SK-N-SH treated with all-trans-retinoic acid at 6 μM for 48 hours (cell line): Measurements from ENCODE around the gene CNST.
A peak's percentile ranks its signal among the peaks of the same experiment; 100 is the strongest.

Experiments used
- ATAC-seq: fragments of 200-7000 bp; cut with Tn5 transposase; 3 replicates; pipeline ENCODE4 v1.9.1; 2020; ENCODE audit warnings: mild to moderate bottlenecking, moderate library complexity
- ARNTL ChIP-seq: fragments of 450-650 bp; formaldehyde crosslinking; IDR thresholded peaks from 2 replicates; pipeline ENCODE4 v1.5.0; 2020; ENCODE audit warnings: low read depth, mild to moderate bottlenecking, moderate library complexity, borderline replicate concordance
- BACH2 ChIP-seq: fragments of 250-450 bp; sonication (Bioruptor Pico); IDR thresholded peaks from 2 replicates; pipeline ENCODE4 v1.9.0; 2021; ENCODE audit warnings: mild to moderate bottlenecking, borderline replicate concordance
- CSDC2 ChIP-seq: fragments of 250-450 bp; sonication (Bioruptor Pico); IDR thresholded peaks from 2 replicates; pipeline ENCODE4 v1.5.0; 2020; ENCODE audit warnings: mild to moderate bottlenecking, moderate library complexity
- CSRNP3 ChIP-seq: fragments of 250-450 bp; sonication (Bioruptor Pico); IDR thresholded peaks from 2 replicates; pipeline ENCODE4 v1.5.1; 2021; ENCODE audit warnings: mild to moderate bottlenecking, moderate library complexity
- ISL1 ChIP-seq: fragments of 250-450 bp; sonication (Bioruptor Pico); IDR thresholded peaks from 2 replicates; pipeline ENCODE4 v2.1.2; 2022; ENCODE audit warnings: mild to moderate bottlenecking, moderate library complexity
- OSR1 ChIP-seq: fragments of 250-450 bp; sonication (Bioruptor Pico); IDR thresholded peaks from 2 replicates; pipeline ENCODE4 v1.8.0; 2022; ENCODE audit warnings: moderate library complexity, mild to moderate bottlenecking, inconsistent platforms
- PATZ1 ChIP-seq: fragments of 250-450 bp; sonication (Bioruptor Pico); IDR thresholded peaks from 2 replicates; pipeline ENCODE4 v1.8.0; 2020; ENCODE audit warnings: mild to moderate bottlenecking, moderate library complexity, borderline replicate concordance
- PPARA ChIP-seq: fragments of 250-450 bp; sonication (Bioruptor Pico); IDR thresholded peaks from 2 replicates; pipeline ENCODE4 v1.5.0; 2020; ENCODE audit warnings: mild to moderate bottlenecking, borderline replicate concordance
- RARB ChIP-seq: fragments of 250-450 bp; sonication (Bioruptor Pico); IDR thresholded peaks from 2 replicates; pipeline ENCODE4 v1.8.0; 2021; ENCODE audit warnings: mild to moderate bottlenecking, moderate library complexity
- SNAI2 ChIP-seq: fragments of 250-450 bp; sonication (Bioruptor Pico); IDR thresholded peaks from 2 replicates; pipeline ENCODE4 v1.5.0; 2020; ENCODE audit warnings: mild to moderate bottlenecking, moderate library complexity
- TCF4 ChIP-seq: fragments of 250-450 bp; sonication (Bioruptor Pico); IDR thresholded peaks from 2 replicates; pipeline ENCODE4 v1.8.0; 2021; ENCODE audit warnings: mild to moderate bottlenecking, moderate library complexity, borderline replicate concordance
- TOX ChIP-seq: fragments of 250-450 bp; sonication (Bioruptor Pico); IDR thresholded peaks from 2 replicates; pipeline ENCODE4 v1.8.0; 2021; ENCODE audit warnings: mild to moderate bottlenecking, moderate library complexity, borderline replicate concordance
- TSHZ2 ChIP-seq: fragments of 250-450 bp; sonication (Bioruptor Pico); IDR thresholded peaks from 2 replicates; pipeline ENCODE4 v1.5.0; 2020; ENCODE audit warnings: mild to moderate bottlenecking, moderate library complexity
- ZC3H10 ChIP-seq: fragments of 250-450 bp; sonication (Bioruptor Pico); IDR thresholded peaks from 2 replicates; pipeline ENCODE4 v1.5.1; 2021; ENCODE audit warnings: mild to moderate bottlenecking, moderate library complexity
- ZFP3 ChIP-seq: fragments of 250-450 bp; sonication (Bioruptor Pico); IDR thresholded peaks from 2 replicates; pipeline ENCODE4 v1.5.0; 2020; ENCODE audit warnings: mild to moderate bottlenecking, moderate library complexity
- ZNF565 ChIP-seq: fragments of 450-650 bp; formaldehyde crosslinking; conservative IDR thresholded peaks from 2 replicates; pipeline ENCODE4 v1.5.0; 2020; ENCODE audit warnings: low read depth, mild to moderate bottlenecking, moderate library complexity
- ZNF70 ChIP-seq: fragments of 450-650 bp; formaldehyde crosslinking; IDR thresholded peaks from 2 replicates; pipeline ENCODE4 v1.5.0; 2020; ENCODE audit warnings: mild to moderate bottlenecking, moderate library complexity
- ZNF8 ChIP-seq: fragments of 450-650 bp; formaldehyde crosslinking; IDR thresholded peaks from 2 replicates; pipeline ENCODE4 v1.5.0; 2020; ENCODE audit warnings: mild to moderate bottlenecking, moderate library complexity
- TF ChIP-seq, protein P1 (sequence below): fragments of 250-450 bp; sonication (Bioruptor Pico); IDR thresholded peaks from 2 replicates; pipeline ENCODE4 v1.5.1; 2020; ENCODE audit warnings: low read depth, mild to moderate bottlenecking, moderate library complexity
- TF ChIP-seq, protein P2 (sequence below): fragments of 250-450 bp; sonication (Bioruptor Pico); IDR thresholded peaks from 2 replicates; pipeline ENCODE4 v1.8.0; 2021; ENCODE audit warnings: low read depth, mild to moderate bottlenecking, moderate library complexity, borderline replicate concordance

Gene CNST

GRCh38 chr1:246577082-246577719 is 10.9 kb downstream of the CNST start:
- no peak; the same call in 2 of the 3 replicates for ATAC-seq
- TF ChIP-seq ZFP3 (CRISPR knock-in tag) (no peak), CSDC2 (CRISPR knock-in tag) (no peak), TCF4 (CRISPR knock-in tag) (no peak), ISL1 (CRISPR knock-in tag) (no peak), ZNF8 (CRISPR knock-in tag) (no peak), BACH2 (CRISPR knock-in tag) (no peak), OSR1 (no peak), ZNF70 (CRISPR knock-in tag) (no peak), PATZ1 (CRISPR knock-in tag) (no peak), RARB (CRISPR knock-in tag) (no peak), TOX (CRISPR knock-in tag) (no peak), TSHZ2 (CRISPR knock-in tag) (no peak)
- TF ChIP-seq, protein P1, sequence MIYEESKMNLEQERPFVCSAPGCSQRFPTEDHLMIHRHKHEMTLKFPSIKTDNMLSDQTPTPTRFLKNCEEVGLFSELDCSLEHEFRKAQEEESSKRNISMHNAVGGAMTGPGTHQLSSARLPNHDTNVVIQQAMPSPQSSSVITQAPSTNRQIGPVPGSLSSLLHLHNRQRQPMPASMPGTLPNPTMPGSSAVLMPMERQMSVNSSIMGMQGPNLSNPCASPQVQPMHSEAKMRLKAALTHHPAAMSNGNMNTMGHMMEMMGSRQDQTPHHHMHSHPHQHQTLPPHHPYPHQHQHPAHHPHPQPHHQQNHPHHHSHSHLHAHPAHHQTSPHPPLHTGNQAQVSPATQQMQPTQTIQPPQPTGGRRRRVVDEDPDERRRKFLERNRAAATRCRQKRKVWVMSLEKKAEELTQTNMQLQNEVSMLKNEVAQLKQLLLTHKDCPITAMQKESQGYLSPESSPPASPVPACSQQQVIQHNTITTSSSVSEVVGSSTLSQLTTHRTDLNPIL (CRISPR knock-in tag) = no peak
- TF ChIP-seq, protein P2, sequence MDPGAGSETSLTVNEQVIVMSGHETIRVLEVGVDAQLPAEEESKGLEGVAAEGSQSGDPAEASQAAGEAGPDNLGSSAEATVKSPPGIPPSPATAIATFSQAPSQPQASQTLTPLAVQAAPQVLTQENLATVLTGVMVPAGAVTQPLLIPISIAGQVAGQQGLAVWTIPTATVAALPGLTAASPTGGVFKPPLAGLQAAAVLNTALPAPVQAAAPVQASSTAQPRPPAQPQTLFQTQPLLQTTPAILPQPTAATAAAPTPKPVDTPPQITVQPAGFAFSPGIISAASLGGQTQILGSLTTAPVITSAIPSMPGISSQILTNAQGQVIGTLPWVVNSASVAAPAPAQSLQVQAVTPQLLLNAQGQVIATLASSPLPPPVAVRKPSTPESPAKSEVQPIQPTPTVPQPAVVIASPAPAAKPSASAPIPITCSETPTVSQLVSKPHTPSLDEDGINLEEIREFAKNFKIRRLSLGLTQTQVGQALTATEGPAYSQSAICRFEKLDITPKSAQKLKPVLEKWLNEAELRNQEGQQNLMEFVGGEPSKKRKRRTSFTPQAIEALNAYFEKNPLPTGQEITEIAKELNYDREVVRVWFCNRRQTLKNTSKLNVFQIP (CRISPR knock-in tag) = no peak

- peak; percentile 50 for ATAC-seq
- no peak for TF ChIP-seq TCF4 (CRISPR knock-in tag)
- no peak for TF ChIP-seq PPARA (CRISPR knock-in tag)
- TF ChIP-seq ZC3H10 = no peak
- no peak for TF ChIP-seq ARNTL (CRISPR knock-in tag)
- TF ChIP-seq, protein P1 (CRISPR knock-in tag) = no peak
- TF ChIP-seq TSHZ2 (CRISPR knock-in tag) = no peak
- TF ChIP-seq BACH2 (CRISPR knock-in tag) = no peak
- TF ChIP-seq, protein P2 (CRISPR knock-in tag) = no peak
- no peak for TF ChIP-seq ZNF565 (CRISPR knock-in tag)
- TF ChIP-seq ZNF8 (CRISPR knock-in tag) = no peak
- no peak for TF ChIP-seq ZNF70 (CRISPR knock-in tag)
- TF ChIP-seq PATZ1 (CRISPR knock-in tag) = no peak
- no peak for TF ChIP-seq ISL1 (CRISPR knock-in tag)
- no peak for TF ChIP-seq OSR1
- TF ChIP-seq SNAI2 = no peak
- TF ChIP-seq CSRNP3 = no peak
These were observed 11.5 kb downstream of the CNST start for GRCh38 chr1:246577720-246578106.
